ENCODE data around the gene GNAL.

Gene GNAL

DNA sequence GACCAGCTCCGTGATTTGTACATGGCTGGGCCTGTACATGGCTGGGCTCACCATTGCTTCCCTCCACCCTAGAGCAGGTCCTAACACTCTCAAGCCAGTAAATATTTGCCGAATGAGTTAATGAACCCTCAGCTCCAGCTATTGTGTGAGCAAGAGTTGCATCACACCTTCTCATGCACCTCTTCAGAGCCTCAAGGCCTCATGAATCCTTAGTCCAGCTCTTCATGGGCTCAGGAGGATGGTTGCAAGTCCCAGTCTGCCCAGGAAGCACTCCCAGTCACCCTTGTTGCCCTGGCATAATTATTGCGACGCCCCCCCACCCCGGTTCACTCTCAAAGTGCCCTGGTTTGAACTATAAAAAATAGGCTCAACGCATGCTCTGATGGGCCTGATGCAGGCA, 30.1 kb upstream of the GNAL start:
- Histone ChIP-seq H3K4me3 (ENCODE audit: low read depth, low read length) (no peak overlapping the region), H3K27me3 (ENCODE audit: control insufficient read depth, insufficient read depth, low read length) (no peaks in the 10 kb centered on the region), H3K4me1 (no peaks in the 10 kb centered on the region), H3K4me2 (ENCODE audit: low read length) (no peak overlapping the region), H3K9ac (no peak overlapping the region), H2AFZ (no peak overlapping the region), H3K36me3 (ENCODE audit: control insufficient read depth, insufficient read depth, low read length) (no peaks in the 10 kb centered on the region), H3K9me3 (ENCODE audit: control insufficient read depth, low read length) (no peaks in the 10 kb centered on the region), H3K27ac (no peak overlapping the region), H3K79me2 (no peaks in the 10 kb centered on the region)
- TF ChIP-seq, protein P1, sequence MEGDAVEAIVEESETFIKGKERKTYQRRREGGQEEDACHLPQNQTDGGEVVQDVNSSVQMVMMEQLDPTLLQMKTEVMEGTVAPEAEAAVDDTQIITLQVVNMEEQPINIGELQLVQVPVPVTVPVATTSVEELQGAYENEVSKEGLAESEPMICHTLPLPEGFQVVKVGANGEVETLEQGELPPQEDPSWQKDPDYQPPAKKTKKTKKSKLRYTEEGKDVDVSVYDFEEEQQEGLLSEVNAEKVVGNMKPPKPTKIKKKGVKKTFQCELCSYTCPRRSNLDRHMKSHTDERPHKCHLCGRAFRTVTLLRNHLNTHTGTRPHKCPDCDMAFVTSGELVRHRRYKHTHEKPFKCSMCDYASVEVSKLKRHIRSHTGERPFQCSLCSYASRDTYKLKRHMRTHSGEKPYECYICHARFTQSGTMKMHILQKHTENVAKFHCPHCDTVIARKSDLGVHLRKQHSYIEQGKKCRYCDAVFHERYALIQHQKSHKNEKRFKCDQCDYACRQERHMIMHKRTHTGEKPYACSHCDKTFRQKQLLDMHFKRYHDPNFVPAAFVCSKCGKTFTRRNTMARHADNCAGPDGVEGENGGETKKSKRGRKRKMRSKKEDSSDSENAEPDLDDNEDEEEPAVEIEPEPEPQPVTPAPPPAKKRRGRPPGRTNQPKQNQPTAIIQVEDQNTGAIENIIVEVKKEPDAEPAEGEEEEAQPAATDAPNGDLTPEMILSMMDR (IDR thresholded peaks at IDR 0.05), result no peak

DNA sequence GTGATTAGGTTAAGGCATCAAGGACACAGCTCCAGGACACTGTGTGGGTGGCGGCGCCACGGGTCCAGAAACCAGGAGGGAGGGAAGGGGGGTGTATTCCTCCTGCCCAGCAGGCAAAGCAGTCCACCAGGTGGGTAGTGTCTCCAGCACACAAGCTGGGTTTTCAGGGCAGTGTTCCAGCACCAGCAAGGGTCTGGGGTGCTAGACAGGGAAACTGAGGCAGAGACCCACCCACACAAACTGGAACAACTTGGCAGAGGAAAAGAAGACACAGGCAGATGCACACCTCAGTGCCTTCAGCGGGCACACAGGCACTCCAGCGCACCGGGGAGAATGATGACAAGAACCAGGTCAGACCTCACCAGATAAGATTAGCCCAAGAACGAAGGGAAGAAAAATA, 28.4 kb upstream of the GNAL start:
- Histone ChIP-seq H3K4me3 (ENCODE audit: low read depth, low read length) (no peak overlapping the region), H2AFZ (no peak overlapping the region), H3K9me3 (ENCODE audit: control insufficient read depth, low read length) (no peaks in the 10 kb centered on the region), H3K79me2 (no peaks in the 10 kb centered on the region), H3K27ac (no peak overlapping the region), H3K36me3 (ENCODE audit: control insufficient read depth, insufficient read depth, low read length) (no peaks in the 10 kb centered on the region), H3K27me3 (ENCODE audit: control insufficient read depth, insufficient read depth, low read length) (no peaks in the 10 kb centered on the region), H3K9ac (no peak overlapping the region), H3K4me1 (no peaks in the 10 kb centered on the region), H3K4me2 (ENCODE audit: low read length) (no peak overlapping the region)
- TF ChIP-seq, protein P1 (IDR thresholded peaks at IDR 0.05), result no peak

DNA sequence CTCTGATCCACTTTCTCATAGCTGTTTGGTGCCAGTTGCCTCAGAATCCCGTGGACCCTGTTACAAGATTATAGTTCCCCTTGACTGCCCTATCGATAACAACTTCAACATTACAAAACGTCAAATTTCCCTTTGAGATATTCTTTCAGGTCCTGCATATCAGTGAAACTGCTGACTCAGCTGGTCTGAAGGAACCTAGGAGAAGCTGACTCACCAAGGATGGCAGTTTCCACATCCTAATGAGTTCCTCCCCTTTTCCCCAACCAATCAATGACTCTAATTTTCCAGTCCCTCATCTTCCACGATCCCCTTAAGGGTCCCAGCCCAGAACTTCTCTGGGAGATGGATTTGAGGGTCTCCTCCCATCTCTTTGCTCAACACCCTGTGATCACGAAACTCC, 27.6 kb upstream of the GNAL start:
- no peaks in the 10 kb centered on the region for H3K9me3 ChIP-seq (ENCODE audit: control insufficient read depth, low read length)
- TF ChIP-seq, protein P1 (IDR thresholded peaks at IDR 0.05), result no peak
- H3K36me3 ChIP-seq (ENCODE audit: control insufficient read depth, insufficient read depth, low read length), result no peaks in the 10 kb centered on the region
- no peaks in the 10 kb centered on the region for H3K79me2 ChIP-seq
- H3K4me3 ChIP-seq (ENCODE audit: low read depth, low read length), result no peak overlapping the region
- H3K4me1 ChIP-seq, result no peaks in the 10 kb centered on the region
- H2AFZ ChIP-seq, result no peak overlapping the region
- H3K4me2 ChIP-seq (ENCODE audit: low read length), result no peak overlapping the region
- no peaks in the 10 kb centered on the region for H3K27me3 ChIP-seq (ENCODE audit: control insufficient read depth, insufficient read depth, low read length)
- no peak overlapping the region for H3K9ac ChIP-seq
- no peak overlapping the region for H3K27ac ChIP-seq

DNA sequence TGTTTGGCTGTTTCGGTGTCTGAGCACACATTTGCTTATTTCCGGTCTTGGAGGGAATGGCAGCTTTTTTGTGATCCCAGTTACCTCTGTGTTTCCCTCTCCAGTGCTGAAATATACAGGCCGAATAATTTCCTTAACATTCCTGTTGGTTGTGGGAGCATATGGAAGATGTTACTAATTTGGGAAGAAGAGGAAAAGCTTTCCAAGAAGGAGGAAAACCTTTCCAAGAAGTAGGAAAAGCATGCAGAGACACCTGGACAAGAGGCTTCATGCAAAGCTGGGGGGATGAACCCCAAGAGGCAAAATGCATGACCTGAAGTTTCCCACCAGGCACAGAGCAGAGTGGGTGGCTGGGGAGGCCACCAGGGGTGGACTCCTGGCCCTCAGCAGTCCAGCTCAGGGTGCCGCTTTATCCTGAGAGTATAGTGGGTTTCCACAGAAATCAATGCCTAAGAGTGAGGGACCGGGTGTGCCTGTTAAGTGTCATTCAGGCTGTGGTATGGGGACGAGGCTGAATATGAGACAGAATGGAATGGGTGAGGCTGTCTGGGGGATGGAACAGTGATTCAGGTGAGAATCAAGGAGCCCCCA, 25.5 kb upstream of the GNAL start:
- H3K4me2 ChIP-seq (ENCODE audit: low read length), result no peak overlapping the region
- TF ChIP-seq, protein P1 (IDR thresholded peaks at IDR 0.05), result no peak
- no peak overlapping the region for H2AFZ ChIP-seq
- no peaks in the 10 kb centered on the region for H3K4me1 ChIP-seq
- no peaks in the 10 kb centered on the region for H3K27me3 ChIP-seq (ENCODE audit: control insufficient read depth, insufficient read depth, low read length)
- no peaks in the 10 kb centered on the region for H3K36me3 ChIP-seq (ENCODE audit: control insufficient read depth, insufficient read depth, low read length)
- no peaks in the 10 kb centered on the region for H3K9me3 ChIP-seq (ENCODE audit: control insufficient read depth, low read length)
- no peak overlapping the region for H3K4me3 ChIP-seq (ENCODE audit: low read depth, low read length)
- no peaks in the 10 kb centered on the region for H3K79me2 ChIP-seq
- H3K9ac ChIP-seq, result no peak overlapping the region
- H3K27ac ChIP-seq, result no peak overlapping the region

DNA sequence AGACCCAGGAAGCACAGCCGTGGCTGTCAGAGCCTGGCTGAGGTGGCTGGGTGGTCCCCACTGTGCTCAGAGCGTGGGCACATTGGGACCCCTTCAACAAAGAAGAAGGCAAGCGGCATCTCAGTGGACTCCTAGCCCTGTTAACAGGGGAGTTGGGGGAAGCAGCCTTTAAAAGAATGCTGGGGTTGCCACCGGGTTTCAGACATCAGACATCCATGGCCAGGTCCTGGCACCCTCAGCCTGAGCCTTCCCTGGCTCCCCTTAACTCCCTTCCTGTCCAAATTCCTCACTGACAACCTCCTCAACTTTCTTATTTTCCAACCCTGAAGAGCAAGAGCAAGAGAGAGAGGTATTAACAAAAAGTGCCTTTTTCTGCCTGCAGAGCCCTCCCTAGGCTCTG, 24.8 kb upstream of the GNAL start:
- Histone ChIP-seq H3K4me3 (ENCODE audit: low read depth, low read length) (no peak overlapping the region), H2AFZ (no peak overlapping the region), H3K4me2 (ENCODE audit: low read length) (no peak overlapping the region), H3K9ac (no peak overlapping the region), H3K4me1 (no peaks in the 10 kb centered on the region), H3K9me3 (ENCODE audit: control insufficient read depth, low read length) (no peaks in the 10 kb centered on the region), H3K79me2 (no peaks in the 10 kb centered on the region), H3K27ac (no peak overlapping the region), H3K27me3 (ENCODE audit: control insufficient read depth, insufficient read depth, low read length) (no peaks in the 10 kb centered on the region), H3K36me3 (ENCODE audit: control insufficient read depth, insufficient read depth, low read length) (no peaks in the 10 kb centered on the region)
- TF ChIP-seq, protein P1 (IDR thresholded peaks at IDR 0.05), result no peak
